ENCODE results near the gene FDPS. TPM values are rescaled to one million over a fixed set of nuclear protein-coding genes. Genes with fewer than 3 reads are reported as not detected.

FDPS gene
- total RNA-seq, 2 experiments from 2014 or later = 238 to 242 TPM

DNA sequence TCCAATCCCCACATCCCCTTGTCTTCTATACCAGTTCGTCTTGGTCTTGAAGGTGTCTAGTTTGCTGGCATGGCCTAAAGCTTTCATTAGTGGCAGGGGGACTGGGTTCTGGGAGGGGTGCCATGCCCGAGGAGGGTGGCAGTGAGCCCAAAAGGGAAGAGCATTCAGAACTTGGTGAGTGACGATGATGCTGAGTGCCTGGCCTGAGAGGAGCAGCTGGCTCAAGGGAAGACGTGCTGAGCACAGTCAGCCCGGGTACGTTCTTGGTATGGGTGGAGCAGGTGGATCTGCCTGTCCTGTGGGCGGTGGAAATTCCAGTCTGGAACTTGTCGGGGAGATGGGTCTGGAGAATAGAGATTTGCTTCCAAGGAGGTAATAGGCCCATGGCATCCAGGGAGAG is 4.6 kb downstream of the FDPS start:
- Mint-ChIP-seq H3K27me3 (no peaks in the 10 kb centered on the region), H3K4me3 (no peak overlapping the region), H3K4me1 (peaks cover 31% of the 10 kb centered on the region), H3K27ac (no peak overlapping the region), H3K36me3 (peaks cover 32% of the 10 kb centered on the region), H3K9me3 (no peaks in the 10 kb centered on the region)
- POLR2A ChIA-PET = no interaction called here
- ATAC-seq (ENCODE audit: low read depth) (no peak), DNase-seq (no peak)

DNA sequence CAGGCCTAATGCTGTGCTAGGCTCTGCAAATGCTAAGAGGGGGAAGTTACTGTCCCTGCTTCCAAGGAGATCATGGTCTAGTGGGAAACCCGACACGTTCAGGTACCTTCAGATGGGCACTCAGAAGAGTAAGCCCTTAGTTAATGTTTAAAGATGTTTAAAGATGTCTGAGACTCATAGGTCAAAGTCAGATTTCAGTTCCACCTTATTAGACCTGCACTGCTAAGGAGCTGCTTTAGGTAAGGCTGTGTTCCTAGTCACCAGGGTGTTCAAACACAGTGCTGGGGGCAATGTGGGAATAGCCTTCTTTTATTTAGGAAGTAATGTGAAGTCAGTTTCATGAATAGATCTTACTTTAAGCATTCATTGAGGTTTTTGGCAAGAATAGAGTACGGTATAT is 8.3 kb downstream of the FDPS start:
- Mint-ChIP-seq H3K27ac (no peak overlapping the region), H3K9me3 (no peaks in the 10 kb centered on the region), H3K4me1 (peaks cover 41% of the 10 kb centered on the region), H3K27me3 (no peaks in the 10 kb centered on the region), H3K36me3 (peaks cover 35% of the 10 kb centered on the region), H3K4me3 (no peak overlapping the region)
- DNase-seq = no peak
- POLR2A ChIA-PET = interaction anchor here (1.7 kb wide), 1 partner anchor 55 kb away, joined by 5 read pairs; the partner anchor contains the start of gene SCAMP3
- ATAC-seq (ENCODE audit: low read depth) = no peak

DNA sequence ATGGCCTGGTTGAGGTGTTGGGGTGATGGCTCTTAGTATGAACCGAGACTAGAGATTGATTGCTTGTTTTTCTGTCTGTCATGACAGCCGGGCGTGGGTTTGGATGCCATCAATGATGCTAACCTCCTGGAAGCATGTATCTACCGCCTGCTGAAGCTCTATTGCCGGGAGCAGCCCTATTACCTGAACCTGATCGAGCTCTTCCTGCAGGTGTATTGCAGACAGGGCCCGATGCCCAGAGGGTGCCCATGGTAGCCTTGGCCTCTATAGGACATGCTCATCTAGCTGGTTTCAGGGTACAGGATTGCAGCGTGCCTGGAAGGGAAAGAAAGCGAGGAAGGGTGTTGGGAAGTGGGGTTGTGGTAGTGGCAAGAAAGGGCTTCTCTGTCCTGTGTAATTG is 9.4 kb downstream of the FDPS start:
- Mint-ChIP-seq H3K4me1 (peaks cover 42% of the 10 kb centered on the region), H3K27me3 (no peaks in the 10 kb centered on the region), H3K9me3 (no peaks in the 10 kb centered on the region), H3K36me3 (peaks cover 25% of the 10 kb centered on the region), H3K27ac (no peak overlapping the region), H3K4me3 (no peak overlapping the region)
- DNase-seq (no peak), ATAC-seq (ENCODE audit: low read depth) (no peak)
- POLR2A ChIA-PET = interaction anchor here (0.9 to 1.7 kb wide), 2 partner anchors 45 to 56 kb away, joined by 4 to 5 read pairs; partner anchors contain the start of genes CLK2 and SCAMP3

DNA sequence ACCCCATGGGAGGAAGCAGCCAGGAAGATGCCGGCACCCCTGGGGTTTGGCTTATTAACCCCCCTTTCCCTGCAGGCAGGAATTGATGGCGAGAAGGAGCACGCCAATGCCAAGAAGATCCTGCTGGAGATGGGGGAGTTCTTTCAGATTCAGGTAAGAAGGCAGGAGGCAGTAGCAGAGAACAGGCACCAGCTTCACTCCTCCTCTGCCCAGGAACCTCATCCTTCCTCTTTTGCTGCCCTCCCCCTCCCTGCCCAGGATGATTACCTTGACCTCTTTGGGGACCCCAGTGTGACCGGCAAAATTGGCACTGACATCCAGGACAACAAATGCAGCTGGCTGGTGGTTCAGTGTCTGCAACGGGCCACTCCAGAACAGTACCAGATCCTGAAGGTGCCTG is 10.9 kb downstream of the FDPS start:
- H3K4me1 Mint-ChIP-seq = peaks cover 38% of the 10 kb centered on the region
- no peaks in the 10 kb centered on the region for H3K27me3 Mint-ChIP-seq
- POLR2A ChIA-PET = interaction anchor here (1.6 kb wide), 1 partner anchor 68 kb away, joined by 6 read pairs; no protein-coding TSS in a partner anchor
- DNase-seq = no peak
- no peak for ATAC-seq (ENCODE audit: low read depth)
- H3K27ac Mint-ChIP-seq = no peak overlapping the region
- H3K36me3 Mint-ChIP-seq = peaks cover 19% of the 10 kb centered on the region
- no peak overlapping the region for H3K4me3 Mint-ChIP-seq
- no peaks in the 10 kb centered on the region for H3K9me3 Mint-ChIP-seq

GRCh38 chr1:155320252-155320651 is 11.6 kb downstream of the FDPS start:
- peak overlapping the region; percentile 66 for H3K4me3 Mint-ChIP-seq
- DNase-seq (no peak), ATAC-seq (ENCODE audit: low read depth) (no peak)
- no peaks in the 10 kb centered on the region for H3K27me3 Mint-ChIP-seq
- no peaks in the 10 kb centered on the region for H3K9me3 Mint-ChIP-seq
- POLR2A ChIA-PET = interaction anchor here (0.6 to 5.2 kb wide), 5 partner anchors 10 to 69 kb away, joined by 3 to 22 read pairs (median 4); partner anchors contain the start of genes ENTREP3 and FDPS
- H3K36me3 Mint-ChIP-seq = peaks cover 17% of the 10 kb centered on the region
- peak overlapping the region; percentile 8 for H3K27ac Mint-ChIP-seq
- H3K4me1 Mint-ChIP-seq = peaks cover 38% of the 10 kb centered on the region

DNA sequence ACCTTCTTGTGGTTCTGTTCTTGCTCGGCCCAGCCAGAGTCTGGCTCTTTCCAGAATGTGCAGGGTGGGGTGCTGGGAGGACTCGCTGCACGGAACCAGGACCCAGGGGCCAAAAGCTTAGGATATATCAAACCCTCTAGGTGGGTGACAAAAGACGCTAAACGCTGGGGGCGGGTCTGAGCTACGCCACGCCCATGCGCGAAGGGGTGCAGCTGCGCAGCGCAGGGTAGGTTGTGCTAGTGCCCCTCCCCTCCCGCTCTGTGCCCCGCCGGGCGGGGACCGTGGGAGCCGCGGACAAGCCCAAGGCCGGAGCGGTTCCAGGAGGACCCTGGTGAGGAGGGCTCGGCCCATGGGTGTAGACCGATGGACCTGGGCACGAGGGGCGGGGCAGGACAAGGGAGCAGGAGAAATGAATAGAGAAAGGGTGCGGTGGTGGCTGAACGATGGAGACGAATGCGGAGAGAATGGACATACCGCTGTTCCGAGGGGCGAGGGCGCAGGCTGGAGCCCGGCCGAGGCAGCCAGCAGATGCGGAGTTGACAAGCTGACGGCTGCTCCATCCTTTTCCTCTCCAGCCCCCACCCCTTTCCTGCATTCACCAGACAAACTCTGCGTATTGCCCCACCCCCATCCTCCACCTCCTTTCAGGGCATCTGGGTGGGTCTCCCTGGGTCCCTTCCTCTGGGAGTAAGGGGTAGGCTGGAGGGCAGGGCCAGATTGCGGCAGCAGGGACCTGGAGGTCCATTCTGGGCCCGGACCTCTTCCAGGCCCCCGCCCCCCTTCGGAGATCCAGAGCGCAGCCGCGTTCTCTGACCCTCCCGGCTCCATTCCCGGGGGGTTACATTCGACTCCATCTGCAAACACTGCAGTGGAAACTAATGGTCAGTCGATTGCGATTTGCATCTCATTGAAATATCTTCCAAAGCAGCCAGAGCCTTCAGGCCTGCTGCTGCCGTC is 12.3 kb downstream of the FDPS start, which contains the start of gene RUSC1:
Gene RUSC1, plus strand, starts transcription at position 234 of the 957 bp plus-strand sequence. CDS start 880 bp downstream, outside the sequence.
- ATAC-seq (ENCODE audit: low read depth) = peak; percentile 23
- H3K4me1 Mint-ChIP-seq = peaks cover 43% of the 10 kb centered on the region

GRCh38 chr1:155321639-155322503 is 13.2 kb downstream of the FDPS start:
- H3K27ac Mint-ChIP-seq = peak overlapping the region; percentile 51
- peaks cover 17% of the 10 kb centered on the region for H3K36me3 Mint-ChIP-seq
- no peak for DNase-seq
- no peak for ATAC-seq (ENCODE audit: low read depth)
- H3K4me1 Mint-ChIP-seq = peaks cover 44% of the 10 kb centered on the region
- H3K4me3 Mint-ChIP-seq = peak overlapping the region; percentile 90
- POLR2A ChIA-PET = interaction anchor here (0.5 to 5.2 kb wide), 10 partner anchors 11 to 241 kb away, joined by 3 to 36 read pairs (median 4); partner anchors contain the start of genes ASH1L, FDPS and SCAMP3
- H3K9me3 Mint-ChIP-seq = no peaks in the 10 kb centered on the region
- H3K27me3 Mint-ChIP-seq = no peaks in the 10 kb centered on the region

More for the DNA sequence above, 12.3 kb downstream of the FDPS start, which contains the start of gene RUSC1:
- peak; percentile 84 for DNase-seq
- no peaks in the 10 kb centered on the region for H3K27me3 Mint-ChIP-seq
- H3K4me3 Mint-ChIP-seq = peak within 1 kb of the TSS; percentile 66
- H3K36me3 Mint-ChIP-seq = peaks cover 17% of the 10 kb centered on the region
- H3K27ac Mint-ChIP-seq = peak within 1 kb of the TSS; percentile 8
- H3K9me3 Mint-ChIP-seq = no peaks in the 10 kb centered on the region
- POLR2A ChIA-PET = interaction anchor here (0.6 to 5.2 kb wide), 8 partner anchors 10 to 242 kb away, joined by 3 to 36 read pairs (median 4); partner anchors contain the start of genes ASH1L, ENTREP3 and FDPS

DNA sequence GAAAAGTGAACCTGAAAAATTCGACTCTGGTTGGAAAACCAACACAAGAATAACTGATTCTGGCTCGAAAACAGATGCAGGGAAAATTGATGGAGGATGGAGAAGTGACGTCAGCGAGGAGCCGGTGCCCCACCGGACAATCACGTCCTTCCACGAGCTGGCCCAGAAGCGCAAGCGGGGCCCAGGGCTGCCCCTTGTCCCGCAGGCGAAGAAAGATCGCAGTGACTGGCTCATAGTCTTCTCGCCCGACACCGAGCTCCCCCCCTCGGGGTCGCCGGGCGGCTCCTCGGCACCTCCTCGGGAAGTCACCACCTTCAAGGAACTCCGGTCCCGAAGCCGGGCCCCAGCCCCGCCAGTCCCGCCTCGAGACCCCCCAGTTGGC is 13.9 kb downstream of the FDPS start:
- ATAC-seq (ENCODE audit: low read depth) = no peak
- H3K27me3 Mint-ChIP-seq = no peaks in the 10 kb centered on the region
- no peaks in the 10 kb centered on the region for H3K9me3 Mint-ChIP-seq
- H3K4me3 Mint-ChIP-seq = peak overlapping the region; percentile 90
- peaks cover 42% of the 10 kb centered on the region for H3K4me1 Mint-ChIP-seq
- POLR2A ChIA-PET = interaction anchor here (0.5 to 5.2 kb wide), 11 partner anchors 11 to 128 kb away, joined by 3 to 36 read pairs (median 4); partner anchors contain the start of genes FDPS and SCAMP3
- H3K36me3 Mint-ChIP-seq = peaks cover 17% of the 10 kb centered on the region
- no peak for DNase-seq
- no peak overlapping the region for H3K27ac Mint-ChIP-seq

DNA sequence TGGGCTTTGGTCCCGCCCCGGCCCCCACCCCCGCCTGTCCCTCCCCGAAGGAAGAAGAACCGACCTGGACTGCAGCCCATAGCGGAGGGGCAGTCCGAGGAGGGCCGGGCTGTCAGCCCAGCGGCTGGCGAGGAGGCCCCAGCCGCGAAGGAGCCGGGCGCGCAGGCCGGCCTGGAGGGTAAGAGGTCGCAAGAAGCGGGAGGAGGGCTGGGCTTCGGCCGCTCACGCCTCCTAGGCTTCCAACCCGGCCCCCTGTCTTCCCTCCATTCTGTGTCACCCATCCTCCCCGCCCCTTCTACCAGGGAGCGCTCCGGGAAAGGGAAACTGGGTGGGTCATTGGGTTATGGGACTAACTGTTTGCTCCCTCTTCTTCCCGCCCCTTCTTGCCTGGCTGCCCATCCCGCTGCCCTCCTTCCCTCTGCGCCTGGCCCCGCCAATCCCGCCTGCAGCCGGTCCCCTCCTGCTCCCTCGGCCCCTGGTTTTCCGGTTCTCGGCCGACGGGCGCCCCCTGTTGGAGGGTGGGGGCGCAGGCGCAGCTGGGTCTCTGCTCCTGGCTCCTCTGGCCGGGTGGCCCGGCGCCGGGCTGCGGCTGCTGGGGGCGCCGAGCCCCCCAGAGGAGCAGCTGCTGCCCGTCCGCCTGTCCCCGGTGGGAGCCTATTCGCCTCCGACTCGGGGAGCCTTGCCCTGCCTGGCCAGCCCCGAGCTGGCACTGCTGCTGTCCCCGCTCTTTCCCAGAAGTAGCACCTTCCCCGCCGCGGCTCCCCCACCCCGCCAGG is 14.5 kb downstream of the FDPS start:
- peaks cover 17% of the 10 kb centered on the region for H3K36me3 Mint-ChIP-seq
- peak; percentile 49 for ATAC-seq (ENCODE audit: low read depth)
- H3K4me1 Mint-ChIP-seq = peaks cover 45% of the 10 kb centered on the region
- H3K9me3 Mint-ChIP-seq = no peaks in the 10 kb centered on the region
- DNase-seq = peak; percentile 96
- H3K27ac Mint-ChIP-seq = peak overlapping the region; percentile 67
- H3K27me3 Mint-ChIP-seq = no peaks in the 10 kb centered on the region
- H3K4me3 Mint-ChIP-seq = peak overlapping the region; percentile 90
- POLR2A ChIA-PET = interaction anchor here (0.7 to 5.2 kb wide), 20 partner anchors 13 to 286 kb away, joined by 3 to 36 read pairs (median 4); partner anchors contain the start of genes ASH1L, CLK2, ENTREP3 and FDPS

DNA sequence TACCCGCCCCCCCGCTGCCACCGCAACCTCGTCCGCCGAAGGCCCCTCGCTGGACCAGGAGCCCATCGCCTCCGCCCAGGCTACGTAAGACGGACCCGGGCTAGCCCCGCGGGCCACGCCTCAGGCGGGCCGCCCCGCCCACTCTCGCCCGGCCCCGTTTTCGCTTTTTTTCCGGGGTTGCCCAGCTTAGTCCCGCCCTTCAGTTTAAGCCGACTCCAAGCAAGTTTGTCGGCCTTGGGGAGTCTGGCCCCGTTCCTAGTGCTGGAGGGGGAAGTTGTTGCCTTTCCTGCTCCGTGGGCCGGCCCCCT is 15.0 kb downstream of the FDPS start:
- Mint-ChIP-seq H3K4me1 (peaks cover 40% of the 10 kb centered on the region), H3K27me3 (no peaks in the 10 kb centered on the region), H3K4me3 (peak overlapping the region; percentile 90), H3K36me3 (peaks cover 15% of the 10 kb centered on the region), H3K27ac (peak overlapping the region; percentile 34), H3K9me3 (no peaks in the 10 kb centered on the region)
- POLR2A ChIA-PET = interaction anchor here (0.7 to 5.2 kb wide), 18 partner anchors 14 to 286 kb away, joined by 3 to 36 read pairs (median 4); partner anchors contain the start of genes ASH1L, CLK2, ENTREP3 and FDPS
- DNase-seq = peak; percentile 90
- peak; percentile 52 for ATAC-seq (ENCODE audit: low read depth)

- peak; percentile 82 for ATAC-seq (ENCODE audit: low read depth)
- DNase-seq = peak; percentile 90
- Mint-ChIP-seq H3K27ac (peak overlapping the region; percentile 81), H3K9me3 (no peaks in the 10 kb centered on the region), H3K27me3 (no peaks in the 10 kb centered on the region), H3K4me1 (peaks cover 37% of the 10 kb centered on the region), H3K36me3 (peaks cover 11% of the 10 kb centered on the region), H3K4me3 (peak overlapping the region; percentile 90)
- POLR2A ChIA-PET = interaction anchor here (0.6 to 5.2 kb wide), 18 partner anchors 14 to 285 kb away, joined by 3 to 36 read pairs (median 4); partner anchors contain the start of genes ASH1L, CLK2, ENTREP3 and FDPS
These were observed 15.5 kb downstream of the FDPS start for GRCh38 chr1:155324037-155324716.
